Ovary (tissue), 9 donors: ENCODE measurements around the gene ARID1B. TPM values are rescaled to one million over a fixed set of nuclear protein-coding genes. Genes with fewer than 3 reads are reported as not detected.

Experiments
- DNase-seq, 5 donors: peaks; one replicate each; pipeline ENCODE4 v3.0.0-alpha.2; 2019 to 2020
- H3K27ac ChIP-seq, 2 donors: fragments of 200-600 bp; one replicate each; pipeline versions ENCODE4 v1.5.1 to v1.8.0; 2019 to 2022
- H3K27me3 ChIP-seq: fragments of 200-600 bp; one replicate; pipeline ENCODE4 v1.8.0; 2022
- H3K36me3 ChIP-seq: fragments of 200-600 bp; sonication (generic); one replicate; pipeline ENCODE4 v1.5.1; 2019
- H3K4me1 ChIP-seq: one replicate; pipeline ENCODE4 v1.8.1; 2013; ENCODE audit warnings: mild to moderate bottlenecking, moderate library complexity; ENCODE audit not compliant: insufficient read depth
- H3K4me3 ChIP-seq: fragments of 200-600 bp; sonication (generic); one replicate; pipeline ENCODE4 v1.5.1; 2017
- H3K9me3 ChIP-seq, 2 donors: fragments of 200-600 bp in 1 of 2; sonication (generic) in 1 of 2; one replicate each; pipeline versions ENCODE4 v1.5.1 to v1.8.1; 2013 to 2019; ENCODE audit warnings: mild to moderate bottlenecking in 1 of 2, moderate library complexity in 1 of 2
- EP300 ChIP-seq: sonication (generic); formaldehyde crosslinking; IDR thresholded peaks from one replicate; pipeline ENCODE4 v1.6.1; 2017; ENCODE audit warnings: antibody characterized with exemption
- POLR2A ChIP-seq: fragments of 450-650 bp; IDR thresholded peaks from one replicate; pipeline ENCODE4 v1.6.1; 2017; ENCODE audit warnings: antibody characterized with exemption, mild to moderate bottlenecking, moderate library complexity
- WGBS, 3 donors: extraction: QIAGEN DNeasy Blood & Tissue Kit in 1 of 3; methylation state at CpG; one replicate each; pipeline versions ENCODE4 v1.1.5 to v1.1.7; 2013 to 2017; 5-methylcytosine and 5-hydroxymethylcytosine counted together
- intact Hi-C, 4 donors: fragments of 100-400 bp; cut with DNase I; formaldehyde crosslinking; loops; one replicate each; pipeline versions ENCODE4 v1.11.0 to v1.15.1; 2022 to 2023
- polyA plus RNA-seq, 2 donors: library from polyadenylated mRNA; stranded (reverse); fragments of 200-250 nt in 1 of 2; fragments of 350-450 nt in 1 of 2; fragmentation: Illumina TruSeq in 1 of 2; extraction: RNeasy Lipid Tissue Mini Kit (QIAGEN cat#74804) in 1 of 2; gene quantifications; one replicate each; pipeline ENCODE4 v1.2.3, GENCODE V29; 2013 to 2014
- total RNA-seq, 7 donors: library from RNA; depleted of rRNA in 2 of 7; stranded (reverse); fragments of >200 nt in 2 of 7; fragmentation: NEBNext Ultra II Directional in 3 of 7; extraction: Animal tissue kit (Norgen Biotek cat#: 25700) in 3 of 7; gene quantifications; one replicate each; pipeline versions ENCODE4 v1.1.0 to v1.2.4, GENCODE V29; 2016 to 2023
- TF ChIP-seq, protein P1 (sequence below), 3 donors: fragments of 450-650 bp in 2 of 3; fragments of 200-600 bp in 1 of 3; IDR thresholded peaks; one replicate each; pipeline versions ENCODE4 v1.5.1 to v1.8.0; 2016 to 2022; ENCODE audit warnings: antibody characterized with exemption in 3 of 3, mild to moderate bottlenecking in 1 of 3
- donor health status: DM: no; HTN: no; CAD: no; lungs with moderate emphysema.
- donor health status: DM: no; HTN: no; CAD: no.
- donor health status: Bipolar disorder and iron deficiency.
- donor health status: DM: yes; HTN: yes; CAD: no.
- donor health status: DM: no; HTN: no; CAD: no.
- donor health status: DM: yes; HTN: yes; CAD: no.

Gene ARID1B
- total and polyA plus RNA-seq, 9 donors, result 33.2 to 144 (median 105) TPM

DNA sequence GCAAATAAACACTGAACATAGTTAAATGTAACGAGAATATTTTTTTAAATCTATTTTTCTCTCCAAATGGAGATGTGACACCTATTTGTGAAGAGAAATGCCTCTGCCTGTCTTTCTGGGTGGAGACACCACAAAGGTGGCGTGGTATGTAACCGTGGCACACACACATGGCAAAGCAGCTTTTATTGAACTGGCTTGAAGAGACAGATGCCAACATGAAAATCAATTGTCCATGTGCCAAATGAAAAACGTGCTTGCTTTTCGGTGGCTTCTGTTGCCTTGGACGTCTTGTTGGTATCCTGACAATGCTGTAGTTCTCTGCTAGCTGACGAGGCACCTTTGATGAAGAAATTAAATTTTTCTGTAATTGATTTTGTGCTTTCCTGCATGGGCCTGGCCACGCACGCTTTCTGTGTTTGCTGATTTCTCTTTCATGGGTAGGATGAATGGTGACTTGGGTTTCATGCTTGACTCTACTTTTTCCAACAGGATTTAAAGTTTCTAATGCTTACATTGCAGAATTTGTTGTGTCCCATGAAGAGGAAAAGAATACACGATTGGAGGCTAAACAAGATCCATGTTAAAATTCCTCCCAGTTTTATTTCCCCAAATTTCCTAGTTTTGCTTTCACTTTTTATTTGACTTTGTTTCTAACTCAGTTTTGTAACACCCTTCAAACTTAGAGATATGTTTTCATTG is 343.5 kb downstream of the ARID1B start:
- H3K27me3 ChIP-seq, result no peaks in the 10 kb centered on the region
- H3K9me3 ChIP-seq, result no peaks in the 10 kb centered on the region
- no peak overlapping the region for H3K4me3 ChIP-seq
- no peaks in the 10 kb centered on the region for H3K36me3 ChIP-seq
- H3K27ac ChIP-seq, result peak overlapping the region in 1 of 2 donors; percentile 6
- 77 to 90% (median 77%) methylated on average over 10 of the region's 10 CpGs for WGBS, 3 donors
- no peak for DNase-seq
- TF ChIP-seq, protein P1, sequence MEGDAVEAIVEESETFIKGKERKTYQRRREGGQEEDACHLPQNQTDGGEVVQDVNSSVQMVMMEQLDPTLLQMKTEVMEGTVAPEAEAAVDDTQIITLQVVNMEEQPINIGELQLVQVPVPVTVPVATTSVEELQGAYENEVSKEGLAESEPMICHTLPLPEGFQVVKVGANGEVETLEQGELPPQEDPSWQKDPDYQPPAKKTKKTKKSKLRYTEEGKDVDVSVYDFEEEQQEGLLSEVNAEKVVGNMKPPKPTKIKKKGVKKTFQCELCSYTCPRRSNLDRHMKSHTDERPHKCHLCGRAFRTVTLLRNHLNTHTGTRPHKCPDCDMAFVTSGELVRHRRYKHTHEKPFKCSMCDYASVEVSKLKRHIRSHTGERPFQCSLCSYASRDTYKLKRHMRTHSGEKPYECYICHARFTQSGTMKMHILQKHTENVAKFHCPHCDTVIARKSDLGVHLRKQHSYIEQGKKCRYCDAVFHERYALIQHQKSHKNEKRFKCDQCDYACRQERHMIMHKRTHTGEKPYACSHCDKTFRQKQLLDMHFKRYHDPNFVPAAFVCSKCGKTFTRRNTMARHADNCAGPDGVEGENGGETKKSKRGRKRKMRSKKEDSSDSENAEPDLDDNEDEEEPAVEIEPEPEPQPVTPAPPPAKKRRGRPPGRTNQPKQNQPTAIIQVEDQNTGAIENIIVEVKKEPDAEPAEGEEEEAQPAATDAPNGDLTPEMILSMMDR (IDR thresholded peaks at IDR 0.05), result no peak
- TF ChIP-seq EP300 (no peak), POLR2A (no peak)
- H3K4me1 ChIP-seq, result peaks cover 1% of the 10 kb centered on the region
- intact Hi-C loops, result no loop called here

GRCh38 chr6:157121897-157122296 is 344.7 kb downstream of the ARID1B start:
- DNase-seq, result no peak
- peaks cover 1% of the 10 kb centered on the region for H3K4me1 ChIP-seq
- intact Hi-C loops, result no loop called here
- H3K27me3 ChIP-seq, result no peaks in the 10 kb centered on the region
- WGBS, 3 donors, result 97 to 98% (median 97%) methylated on average over 6 of the region's 6 CpGs
- no peak overlapping the region for H3K27ac ChIP-seq
- H3K36me3 ChIP-seq, result no peaks in the 10 kb centered on the region
- H3K9me3 ChIP-seq, result no peaks in the 10 kb centered on the region
- TF ChIP-seq EP300, result no peak
- TF ChIP-seq POLR2A, result no peak
- TF ChIP-seq, protein P1 (IDR thresholded peaks at IDR 0.05), result no peak
- H3K4me3 ChIP-seq, result no peak overlapping the region

GRCh38 chr6:157123234-157123633 is 346.1 kb downstream of the ARID1B start:
- no peak for TF ChIP-seq POLR2A
- no peaks in the 10 kb centered on the region for H3K27me3 ChIP-seq
- H3K36me3 ChIP-seq, result no peaks in the 10 kb centered on the region
- 84 to 98% (median 88%) methylated on average over 6 of the region's 6 CpGs for whole genome bisulfite sequencing, 3 donors
- no peak overlapping the region for H3K4me3 ChIP-seq
- H3K4me1 ChIP-seq, result peaks cover 1% of the 10 kb centered on the region
- no peak for DNase-seq
- intact Hi-C loops, result no loop called here
- no peak overlapping the region for H3K27ac ChIP-seq
- no peaks in the 10 kb centered on the region for H3K9me3 ChIP-seq

DNA sequence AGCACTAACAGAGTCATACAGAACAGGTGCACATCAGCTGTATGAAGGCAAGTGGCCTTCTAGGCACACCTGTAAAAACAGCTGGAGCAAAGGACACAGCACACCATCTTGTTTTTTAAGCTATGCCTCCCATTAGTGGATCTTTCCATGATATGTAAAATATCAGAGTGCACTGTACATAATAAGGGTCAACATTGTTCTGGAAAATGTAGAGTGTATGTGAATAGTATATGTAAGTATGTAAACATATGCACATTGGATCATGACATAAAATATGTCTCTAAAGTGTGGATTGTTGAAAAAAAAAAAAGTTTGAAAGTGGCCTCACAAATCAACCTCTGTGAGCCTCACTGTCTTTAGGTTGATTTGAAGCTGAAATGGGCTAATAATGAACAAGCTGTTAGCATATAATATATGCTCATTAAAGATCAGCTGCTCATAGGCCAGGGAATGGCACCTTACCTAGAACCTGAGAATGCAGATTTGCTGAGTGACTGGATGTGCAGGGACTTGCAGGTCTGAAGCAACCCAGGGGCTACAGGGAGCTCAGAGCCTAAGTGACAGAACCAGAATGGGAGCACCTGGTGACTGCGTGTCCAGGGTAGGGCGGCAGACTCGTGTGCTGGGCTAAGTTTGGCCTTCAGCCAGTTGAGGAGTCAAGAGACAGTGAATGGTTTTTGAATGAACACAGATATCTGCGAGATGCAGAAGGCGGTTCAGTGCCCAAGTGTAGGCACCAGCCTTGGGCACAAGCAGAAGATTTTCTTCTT is 347.5 kb downstream of the ARID1B start:
- TF ChIP-seq POLR2A (no peak), EP300 (no peak)
- TF ChIP-seq, protein P1 (IDR thresholded peaks at IDR 0.05), result no peak
- Histone ChIP-seq H3K4me1 (peaks cover 1% of the 10 kb centered on the region), H3K36me3 (no peaks in the 10 kb centered on the region), H3K4me3 (no peak overlapping the region), H3K9me3 (no peaks in the 10 kb centered on the region), H3K27me3 (no peaks in the 10 kb centered on the region), H3K27ac (no peak overlapping the region)
- intact Hi-C loops, result no loop called here
- DNase-seq, result no peak
- 91 to 95% (median 92%) methylated on average over 5 of the region's 5 CpGs for WGBS, 3 donors

GRCh38 chr6:157125531-157125930 is 348.4 kb downstream of the ARID1B start:
- Histone ChIP-seq H3K27ac (no peak overlapping the region), H3K27me3 (no peaks in the 10 kb centered on the region), H3K4me3 (no peak overlapping the region), H3K36me3 (no peaks in the 10 kb centered on the region), H3K4me1 (no peaks in the 10 kb centered on the region), H3K9me3 (no peaks in the 10 kb centered on the region)
- DNase-seq, result no peak
- intact Hi-C loops, result no loop called here
- WGBS, 3 donors, result 96 to 97% (median 96%) methylated on average over 7 of the region's 7 CpGs
- TF ChIP-seq EP300, result no peak
- no peak for TF ChIP-seq POLR2A
- TF ChIP-seq, protein P1 (IDR thresholded peaks at IDR 0.05), result no peak
